ENCODE measurements around the gene SORBS2.

SORBS2 gene

GRCh38 chr4:185535612-185536410 lies 276.2 kb downstream of the SORBS2 start:
- in situ Hi-C loops (cut with HindIII; ENCODE audit: low pct_ligation_motif_present, low pct_unique_long_range_greater_than_20kb, low sequenced_read_pairs): no loop called here
- no peak for DNase-seq

Measured in ACHN (cell line).